ENCODE measurements around the gene HTR2A.

HTR2A gene

GRCh38 chr13:46896341-46897137, at the start of gene HTR2A:
HTR2A (minus strand) TSS chr13:46897053; CDS start chr13:46895906, 1,147 bp downstream.
- Mint-ChIP-seq H3K27me3 (peaks cover 49% of the 10 kb centered on the region), H3K36me3 (no peaks in the 10 kb centered on the region), H3K4me1 (peaks cover 14% of the 10 kb centered on the region), H3K9me3 (no peaks in the 10 kb centered on the region), H3K4me3 (no peak within 1 kb of the TSS), H3K27ac (no peak within 1 kb of the TSS)
- CTCF ChIA-PET = interaction anchor here (1.0 to 2.2 kb wide), 3 partner anchors 10 to 65 kb away, joined by 3 to 8 read pairs (median 5); no protein-coding TSS in a partner anchor
- peak; percentile 27 for DNase-seq

DNA sequence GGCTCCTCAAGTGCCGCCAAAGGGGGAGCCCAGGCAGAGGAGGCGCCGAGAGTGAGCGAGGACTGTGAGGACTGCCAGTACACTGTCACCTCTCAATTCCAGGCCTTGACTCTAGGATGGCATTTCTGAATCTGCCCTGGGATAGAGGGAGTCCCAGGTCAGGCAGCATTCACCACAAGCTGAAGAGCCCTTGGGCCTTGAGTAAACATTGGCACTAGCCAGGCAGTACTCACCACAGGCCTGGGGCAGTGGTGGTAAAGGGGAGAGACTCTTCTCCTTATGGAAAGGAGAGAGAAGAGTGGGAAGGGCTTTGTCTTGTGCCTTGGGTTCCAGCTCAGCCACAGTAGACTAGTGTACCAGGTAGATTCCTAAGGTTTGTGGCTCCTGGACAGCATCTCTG, 39.7 kb upstream of the HTR2A start:
- no peak overlapping the region for H3K27ac Mint-ChIP-seq
- CTCF ChIA-PET = no interaction called here
- no peaks in the 10 kb centered on the region for H3K27me3 Mint-ChIP-seq

DNA sequence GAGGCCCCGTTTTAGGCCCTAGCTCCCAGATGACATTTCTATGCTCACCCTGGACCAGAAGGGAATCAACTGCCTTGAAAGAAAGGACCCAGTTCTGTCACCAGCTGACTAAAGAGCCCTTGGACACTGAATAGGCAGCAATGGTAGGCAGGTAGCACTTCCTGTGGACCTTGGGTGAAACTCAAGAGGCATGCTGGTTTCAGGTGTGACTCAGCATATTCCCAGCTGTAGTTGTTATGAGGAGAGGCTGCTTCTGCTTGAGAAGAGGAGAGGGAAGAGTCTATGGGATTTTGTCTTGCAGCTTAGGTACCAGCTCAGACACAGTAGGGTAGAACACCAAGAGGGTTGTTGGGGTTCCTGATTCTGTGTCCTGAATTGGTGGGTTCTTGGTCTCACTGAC, 37.9 kb upstream of the HTR2A start:
- DNase-seq = no peak
- no peak overlapping the region for H3K27ac Mint-ChIP-seq
- no peaks in the 10 kb centered on the region for H3K4me1 Mint-ChIP-seq
- no peak overlapping the region for H3K4me3 Mint-ChIP-seq
- H3K36me3 Mint-ChIP-seq = no peaks in the 10 kb centered on the region
- H3K9me3 Mint-ChIP-seq = peaks cover 3% of the 10 kb centered on the region
- CTCF ChIA-PET = no interaction called here
- H3K27me3 Mint-ChIP-seq = no peaks in the 10 kb centered on the region

More for the DNA sequence above, 39.7 kb upstream of the HTR2A start:
- Mint-ChIP-seq H3K4me1 (no peaks in the 10 kb centered on the region), H3K4me3 (no peak overlapping the region), H3K36me3 (no peaks in the 10 kb centered on the region), H3K9me3 (peaks cover 3% of the 10 kb centered on the region)
- no peak for DNase-seq

- Mint-ChIP-seq H3K27ac (no peak overlapping the region), H3K27me3 (no peaks in the 10 kb centered on the region), H3K9me3 (no peaks in the 10 kb centered on the region), H3K4me3 (no peak overlapping the region), H3K4me1 (no peaks in the 10 kb centered on the region), H3K36me3 (no peaks in the 10 kb centered on the region)
- no peak for DNase-seq
- CTCF ChIA-PET = no interaction called here
These were observed 30.2 kb upstream of the HTR2A start for GRCh38 chr13:46926916-46927590.

GRCh38 chr13:46925486-46925885, 28.6 kb upstream of the HTR2A start:
- Mint-ChIP-seq H3K27me3 (no peaks in the 10 kb centered on the region), H3K9me3 (no peaks in the 10 kb centered on the region), H3K4me3 (no peak overlapping the region), H3K36me3 (no peaks in the 10 kb centered on the region), H3K27ac (no peak overlapping the region), H3K4me1 (no peaks in the 10 kb centered on the region)
- no peak for DNase-seq
- CTCF ChIA-PET = no interaction called here

DNA sequence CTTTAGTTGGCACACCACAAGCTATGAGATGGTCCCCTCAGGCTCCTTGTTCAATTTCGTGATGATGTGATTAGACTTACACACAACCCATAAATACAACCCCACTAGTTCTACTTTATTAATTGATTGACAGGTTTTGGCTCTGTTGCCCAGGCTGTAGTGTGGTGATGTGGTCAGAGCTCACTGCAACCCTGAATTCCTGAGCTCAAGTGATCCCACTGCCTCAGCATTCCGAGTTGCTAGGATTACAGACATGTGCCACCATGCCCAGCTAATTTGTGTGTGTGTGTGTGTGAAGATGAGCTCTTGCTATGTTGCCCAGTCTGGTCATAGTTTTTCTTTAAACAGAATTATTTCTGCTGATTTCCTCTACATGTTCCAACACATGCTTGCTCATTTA, 17.5 kb upstream of the HTR2A start:
- Mint-ChIP-seq H3K4me1 (no peaks in the 10 kb centered on the region), H3K27ac (no peak overlapping the region), H3K9me3 (no peaks in the 10 kb centered on the region), H3K4me3 (no peak overlapping the region), H3K36me3 (no peaks in the 10 kb centered on the region), H3K27me3 (no peaks in the 10 kb centered on the region)
- DNase-seq = no peak
- CTCF ChIA-PET = no interaction called here

DNA sequence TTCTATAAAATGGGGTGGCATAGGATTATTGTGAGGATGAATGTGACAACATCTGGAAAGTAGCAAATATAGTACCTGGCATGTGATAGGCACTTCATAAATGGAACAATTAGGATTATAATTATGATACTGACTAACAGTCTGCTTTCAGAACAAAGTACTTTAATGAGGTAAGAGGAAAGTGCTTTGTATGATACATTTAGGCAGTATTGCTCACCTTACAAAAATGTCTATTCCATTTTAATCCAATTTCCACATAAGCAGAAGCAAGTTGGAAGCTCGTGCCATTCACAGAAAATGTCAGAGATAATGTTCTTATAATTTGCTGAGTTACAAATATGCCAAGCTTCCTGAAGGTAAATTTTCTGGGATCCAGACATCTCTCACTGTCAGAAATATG, 16.9 kb upstream of the HTR2A start:
- no peaks in the 10 kb centered on the region for H3K4me1 Mint-ChIP-seq
- no peak for DNase-seq
- H3K36me3 Mint-ChIP-seq = no peaks in the 10 kb centered on the region
- H3K4me3 Mint-ChIP-seq = no peak overlapping the region
- CTCF ChIA-PET = no interaction called here
- no peaks in the 10 kb centered on the region for H3K27me3 Mint-ChIP-seq
- no peak overlapping the region for H3K27ac Mint-ChIP-seq
- H3K9me3 Mint-ChIP-seq = no peaks in the 10 kb centered on the region

- no peaks in the 10 kb centered on the region for H3K27me3 Mint-ChIP-seq
- no peaks in the 10 kb centered on the region for H3K4me1 Mint-ChIP-seq
- CTCF ChIA-PET = no interaction called here
- no peaks in the 10 kb centered on the region for H3K9me3 Mint-ChIP-seq
- no peak overlapping the region for H3K27ac Mint-ChIP-seq
- H3K4me3 Mint-ChIP-seq = no peak overlapping the region
- H3K36me3 Mint-ChIP-seq = no peaks in the 10 kb centered on the region
- no peak for DNase-seq
These were observed 12.2 kb upstream of the HTR2A start for GRCh38 chr13:46909042-46909441.

- no peak for DNase-seq
- Mint-ChIP-seq H3K4me3 (no peak overlapping the region), H3K36me3 (no peaks in the 10 kb centered on the region), H3K4me1 (no peaks in the 10 kb centered on the region), H3K27ac (no peak overlapping the region), H3K9me3 (no peaks in the 10 kb centered on the region), H3K27me3 (no peaks in the 10 kb centered on the region)
- CTCF ChIA-PET = no interaction called here
These were observed 11.6 kb upstream of the HTR2A start for GRCh38 chr13:46908501-46908900.

DNA sequence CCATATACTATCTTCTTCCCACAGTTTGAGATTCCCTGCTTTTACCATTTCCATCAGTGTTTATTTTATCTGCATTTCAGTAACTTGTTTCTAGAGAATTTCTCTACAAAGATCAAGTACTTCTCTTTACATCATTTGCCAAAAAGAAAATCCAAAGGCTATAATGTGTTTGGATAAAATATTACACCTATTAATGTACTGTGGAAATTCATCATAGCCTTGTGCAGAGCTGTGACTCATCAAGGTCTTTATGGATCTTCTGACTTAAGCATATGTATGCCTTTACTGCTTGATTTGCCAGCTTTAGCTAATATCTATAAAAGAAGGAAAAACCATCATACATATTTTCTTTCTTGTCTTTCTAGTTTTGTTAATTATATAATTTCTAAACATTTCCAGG, 9.6 kb upstream of the HTR2A start:
- Mint-ChIP-seq H3K9me3 (no peaks in the 10 kb centered on the region), H3K27me3 (no peaks in the 10 kb centered on the region), H3K4me1 (no peaks in the 10 kb centered on the region), H3K36me3 (no peaks in the 10 kb centered on the region), H3K4me3 (no peak overlapping the region), H3K27ac (no peak overlapping the region)
- CTCF ChIA-PET = interaction anchor here (1.3 kb wide), 1 partner anchor 12 kb away, joined by 5 read pairs; no protein-coding TSS in a partner anchor
- DNase-seq = no peak

GRCh38 chr13:46905249-46905648, 8.4 kb upstream of the HTR2A start:
- DNase-seq = no peak
- Mint-ChIP-seq H3K27me3 (no peaks in the 10 kb centered on the region), H3K9me3 (no peaks in the 10 kb centered on the region)

GRCh38 chr13:46903748-46904147, 6.9 kb upstream of the HTR2A start:
- Mint-ChIP-seq H3K4me1 (no peaks in the 10 kb centered on the region), H3K27ac (no peak overlapping the region), H3K36me3 (no peaks in the 10 kb centered on the region), H3K4me3 (no peak overlapping the region), H3K9me3 (no peaks in the 10 kb centered on the region), H3K27me3 (no peaks in the 10 kb centered on the region)
- CTCF ChIA-PET = no interaction called here
- DNase-seq = no peak

More at GRCh38 chr13:46905249-46905648, 8.4 kb upstream of the HTR2A start:
- H3K27ac Mint-ChIP-seq = no peak overlapping the region
- no peaks in the 10 kb centered on the region for H3K4me1 Mint-ChIP-seq
- H3K36me3 Mint-ChIP-seq = no peaks in the 10 kb centered on the region
- CTCF ChIA-PET = no interaction called here
- no peak overlapping the region for H3K4me3 Mint-ChIP-seq

DNA sequence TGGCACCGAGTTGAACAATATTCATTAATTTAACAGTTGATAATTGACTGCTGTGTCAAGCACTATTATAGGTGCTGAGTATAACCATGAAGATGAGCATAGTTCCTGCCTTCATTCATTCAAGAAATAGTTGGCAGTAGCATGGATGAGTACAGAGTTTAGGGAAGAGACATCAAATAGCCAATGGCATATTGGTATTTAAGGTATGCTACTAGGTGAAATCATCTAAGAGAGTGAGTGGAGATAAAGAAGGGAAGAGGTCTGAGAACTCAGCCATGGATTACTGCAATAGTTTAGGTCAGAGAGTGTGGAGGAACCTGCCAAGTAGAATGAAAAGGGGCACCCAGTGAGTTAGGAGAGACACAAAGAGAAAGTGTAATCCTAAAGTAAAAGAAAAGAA, 4.9 kb upstream of the HTR2A start:
- H3K27ac Mint-ChIP-seq = no peak overlapping the region
- no peaks in the 10 kb centered on the region for H3K9me3 Mint-ChIP-seq
- no peak overlapping the region for H3K4me3 Mint-ChIP-seq
- H3K36me3 Mint-ChIP-seq = no peaks in the 10 kb centered on the region
- DNase-seq = no peak
- H3K27me3 Mint-ChIP-seq = peaks cover 9% of the 10 kb centered on the region
- CTCF ChIA-PET = interaction anchor here (0.6 kb wide), 1 partner anchor 220 kb away, joined by 3 read pairs; no protein-coding TSS in a partner anchor
- peaks cover 2% of the 10 kb centered on the region for H3K4me1 Mint-ChIP-seq

GRCh38 chr13:46899801-46900200, 2.9 kb upstream of the HTR2A start:
- no peak overlapping the region for H3K27ac Mint-ChIP-seq
- peaks cover 26% of the 10 kb centered on the region for H3K27me3 Mint-ChIP-seq
- no peak overlapping the region for H3K4me3 Mint-ChIP-seq
- CTCF ChIA-PET = interaction anchor here (0.9 kb wide), 1 partner anchor 68 kb away, joined by 4 read pairs; no protein-coding TSS in a partner anchor
- DNase-seq = no peak
- no peaks in the 10 kb centered on the region for H3K9me3 Mint-ChIP-seq
- H3K36me3 Mint-ChIP-seq = no peaks in the 10 kb centered on the region
- H3K4me1 Mint-ChIP-seq = peaks cover 6% of the 10 kb centered on the region

DNA sequence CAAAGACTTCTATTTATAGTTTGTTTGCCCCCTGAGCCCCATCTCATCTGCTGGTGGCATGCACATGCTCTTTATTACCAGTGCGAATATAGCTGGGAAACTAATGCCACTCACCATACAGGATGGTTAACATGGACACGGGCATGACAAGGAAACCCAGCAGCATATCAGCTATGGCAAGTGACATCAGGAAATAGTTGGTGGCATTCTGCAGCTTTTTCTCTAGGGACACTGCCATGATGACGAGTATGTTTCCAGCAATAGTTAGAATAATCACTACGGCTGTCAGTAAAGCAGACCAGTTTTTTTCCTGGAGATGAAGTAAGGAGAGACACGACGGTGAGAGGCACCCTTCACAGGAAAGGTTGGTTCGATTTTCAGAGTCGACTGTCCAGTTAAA, 1.5 kb downstream of the HTR2A start:
- CTCF ChIA-PET = interaction anchor here (1.0 to 2.2 kb wide), 2 partner anchors 24 to 66 kb away, joined by 3 to 8 read pairs; no protein-coding TSS in a partner anchor
- H3K36me3 Mint-ChIP-seq = no peaks in the 10 kb centered on the region

More for the DNA sequence above, 1.5 kb downstream of the HTR2A start:
- H3K4me3 Mint-ChIP-seq = no peak overlapping the region
- H3K9me3 Mint-ChIP-seq = no peaks in the 10 kb centered on the region
- no peak for DNase-seq
- H3K27me3 Mint-ChIP-seq = peaks cover 52% of the 10 kb centered on the region
- H3K4me1 Mint-ChIP-seq = peaks cover 14% of the 10 kb centered on the region
- H3K27ac Mint-ChIP-seq = no peak overlapping the region

Measured in activated naive CD4-positive, alpha-beta T cell treated with anti-CD3 and anti-CD28 coated beads, Interleukin-2, amount 10 ng/mL, durations not matched to agents 7 days and 5 days (primary cell).